Endothelial cell of umbilical vein (primary cell): ENCODE data around the gene SULT2B1. TPM values are rescaled to one million over a fixed set of nuclear protein-coding genes. Genes with fewer than 3 reads are reported as not detected.

Source experiments
- BruUV-seq: library from RNA; stranded (reverse); fragments of 400-500 nt; replicated peaks from 2 replicates; lab custom pipeline; 2021; lab: Mats Ljungman, UMichigan
- CTCF ChIA-PET: fragments of 300-600, 350-600 bp; sonication (Branson Sonifier 250); formaldehyde crosslinking; loops from one replicate; lab custom pipeline; 2021; ENCODE audit warnings: antibody characterized with exemption, inconsistent platforms; lab: Charles Lee
- POLR2A ChIA-PET: fragments of 300-600, 350-600 bp; sonication (Branson Sonifier 250); formaldehyde crosslinking; loops from one replicate; lab custom pipeline; 2021; ENCODE audit warnings: antibody characterized with exemption, inconsistent platforms; lab: Charles Lee
- DNase-seq: peaks from one replicate; pipeline ENCODE4 v3.0.0-alpha.2; 2011; ENCODE audit warnings: low read depth, low spot score
- FAIRE-seq: peaks from 2 replicates; lab custom pipeline; 2011; peaks lifted over from hg19 to GRCh38; lab: Jason Lieb, UNC
- H2AFZ ChIP-seq: 2 replicates; pipeline ENCODE4 v1.6.0; 2012; ENCODE audit warnings: low read depth, low read length, control low read depth, inconsistent platforms
- H3K27ac ChIP-seq: 2 replicates; pipeline ENCODE4 v1.5.1; 2011; ENCODE audit warnings: low read depth, mild to moderate bottlenecking, control low read depth, low read length, moderate library complexity; ENCODE audit not compliant: insufficient read depth
- H3K27me3 ChIP-seq, 2 experiments: 2 replicates each; pipeline versions ENCODE4 v1.6.0 to v1.6.1; 2011; ENCODE audit warnings: low read length in 2 of 2, mixed read lengths in 1 of 2; ENCODE audit not compliant: control insufficient read depth in 2 of 2, insufficient read depth in 2 of 2
- H3K36me3 ChIP-seq, 2 experiments: 2 replicates in 1 of 2; 3 replicates in 1 of 2; pipeline ENCODE4 v1.5.1; 2011; ENCODE audit warnings: low read length in 2 of 2, mild to moderate bottlenecking in 1 of 2, moderate library complexity in 1 of 2; ENCODE audit not compliant: control insufficient read depth in 2 of 2, insufficient read depth in 2 of 2; ENCODE audit errors: extremely low read depth in 1 of 2
- H3K4me1 ChIP-seq: 3 replicates; pipeline ENCODE4 v1.5.1; 2011; ENCODE audit warnings: mild to moderate bottlenecking, low read length; ENCODE audit not compliant: control insufficient read depth, insufficient read depth; ENCODE audit errors: extremely low read depth
- H3K4me2 ChIP-seq: 2 replicates; pipeline ENCODE4 v1.6.1; 2011; ENCODE audit warnings: low read length, control low read depth, mixed read lengths; ENCODE audit not compliant: insufficient read depth
- H3K4me3 ChIP-seq, 3 experiments: fragments of 200-600 bp in 1 of 3; sonication (generic), shearing (Covaris generic) in 1 of 3; replicated peaks in 1 of 3; 2 replicates each; pipeline ENCODE4 v1.5.1; 2011 to 2016; ENCODE audit warnings: control low read depth in 3 of 3, low read length in 3 of 3, mild to moderate bottlenecking in 2 of 3, inconsistent platforms in 1 of 3, low read depth in 1 of 3, moderate library complexity in 1 of 3; ENCODE audit not compliant: insufficient read depth in 1 of 3
- H3K79me2 ChIP-seq: 2 replicates; pipeline ENCODE4 v1.6.0; 2012; ENCODE audit warnings: low read length, inconsistent platforms; ENCODE audit not compliant: control insufficient read depth, insufficient read depth
- H3K9ac ChIP-seq: replicated peaks from 2 replicates; pipeline ENCODE3; 2011; ENCODE audit warnings: low read length, control low read depth; ENCODE audit not compliant: insufficient read depth; ENCODE audit errors: extremely low read depth
- H3K9me1 ChIP-seq: replicated peaks from 3 replicates; pipeline ENCODE4 v1.6.0; 2011; ENCODE audit warnings: mild to moderate bottlenecking, low read length; ENCODE audit not compliant: control insufficient read depth, insufficient read depth; ENCODE audit errors: extremely low read depth
- H3K9me3 ChIP-seq: replicated peaks from 2 replicates; pipeline ENCODE4 v1.5.1; 2012; ENCODE audit warnings: low read length, inconsistent platforms; ENCODE audit not compliant: control insufficient read depth, insufficient read depth
- H4K20me1 ChIP-seq: replicated peaks from 2 replicates; pipeline ENCODE3; 2011; ENCODE audit warnings: mild to moderate bottlenecking, low read length; ENCODE audit not compliant: control insufficient read depth, insufficient read depth; ENCODE audit errors: extremely low read depth
- EZH2 ChIP-seq: IDR thresholded peaks from 2 replicates; pipeline ENCODE4 v1.6.1; 2012; ENCODE audit warnings: borderline replicate concordance, low read depth, mild to moderate bottlenecking, moderate library complexity, low read length, inconsistent platforms; ENCODE audit not compliant: severe bottlenecking
- FOS ChIP-seq: IDR thresholded peaks from 2 replicates; pipeline ENCODE4 v1.6.1; 2011; ENCODE audit warnings: mild to moderate bottlenecking, low read length, moderate library complexity, borderline replicate concordance; ENCODE audit not compliant: insufficient read depth
- GATA2 ChIP-seq: IDR thresholded peaks from 2 replicates; pipeline ENCODE4 v1.7.0; 2011; ENCODE audit warnings: low read depth, mild to moderate bottlenecking, moderate library complexity, mixed read lengths, low read length; ENCODE audit not compliant: insufficient read length, insufficient read depth
- JUN ChIP-seq: IDR thresholded peaks from 2 replicates; pipeline ENCODE4 v1.6.1; 2011; ENCODE audit warnings: borderline replicate concordance, low read depth; ENCODE audit not compliant: insufficient read length, insufficient read depth
- MYC ChIP-seq: IDR thresholded peaks from one replicate; pipeline ENCODE4 v1.6.1; 2011; ENCODE audit warnings: mild to moderate bottlenecking, low read depth, low read length
- POLR2A ChIP-seq: IDR thresholded peaks from 2 replicates; pipeline ENCODE4 v1.6.1; 2012; ENCODE audit warnings: low read depth, mild to moderate bottlenecking, control low read depth, low read length
- POLR2AphosphoS5 ChIP-seq: IDR thresholded peaks from 2 replicates; pipeline ENCODE4 v1.6.1; 2012; ENCODE audit warnings: low read depth, mild to moderate bottlenecking, control low read depth, low read length, moderate library complexity; ENCODE audit not compliant: insufficient read depth
- dilution Hi-C: fragments of 300-500 bp; cut with MboI; formaldehyde crosslinking; loops from one replicate; pipeline ENCODE4 v1.15.0; 2019; ENCODE audit warnings: low sequenced_read_pairs; ENCODE audit not compliant: extremely low pct_ligation_motif_present
- intact Hi-C: fragments of 100-400 bp; cut with micrococcal nuclease; formaldehyde crosslinking; loops from one replicate; pipeline ENCODE4 v1.10.0; 2022
- polyA plus RNA-seq, 4 experiments: library from polyadenylated mRNA; depleted of rRNA in 3 of 4; stranded (reverse) in 3 of 4; unstranded in 1 of 4; fragments of >200 nt; gene quantifications; 2 replicates each; pipeline versions ENCODE4 v1.2.1 to v1.2.3, GENCODE V29; 2011 to 2012; ENCODE audit warnings: missing spikeins in 1 of 4
- total RNA-seq: library from RNA; stranded (reverse); gene quantifications from 2 replicates; pipeline ENCODE4 v1.2.3, GENCODE V29; 2021
- TF ChIP-seq, protein P1 (sequence below): IDR thresholded peaks from 2 replicates; pipeline ENCODE4 v1.6.1; 2011; ENCODE audit not compliant: insufficient read depth, insufficient read length
- TF ChIP-seq, protein P2 (sequence below), 2 donors: IDR thresholded peaks; 1 replicate in 1 of 2; 2 replicates in 1 of 2; pipeline ENCODE4 v1.5.1; 2011; ENCODE audit warnings: low read length in 2 of 2, mild to moderate bottlenecking in 2 of 2, moderate library complexity in 2 of 2, control low read depth in 1 of 2, inconsistent platforms in 1 of 2, low read depth in 1 of 2; ENCODE audit not compliant: insufficient read depth in 1 of 2; ENCODE audit errors: extremely low read depth in 1 of 2

Gene SULT2B1
- total and polyA plus RNA-seq, 2 donors (not counting 3 experiments of a cell fraction or from before 2014, with no cell fraction given): not detected

DNA sequence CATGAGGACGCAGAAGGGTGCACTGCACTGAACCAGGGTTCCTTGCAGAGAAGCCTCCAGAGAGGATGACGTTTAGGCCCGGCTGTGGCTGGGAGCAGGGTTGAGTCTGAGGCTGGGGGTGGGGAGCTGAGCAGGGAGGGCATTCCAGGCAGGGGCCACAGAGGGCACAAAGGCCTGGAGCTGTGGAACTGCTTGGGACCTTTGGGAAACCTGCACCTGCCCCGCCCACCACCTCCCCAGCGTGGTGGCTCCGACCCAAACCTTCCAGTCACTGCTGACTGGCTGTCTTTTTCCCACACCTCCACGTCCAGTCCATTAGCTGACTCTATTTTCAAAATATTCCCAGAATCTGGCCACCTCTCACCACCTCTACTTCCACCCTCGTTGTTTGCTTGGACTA, 35.4 kb upstream of the SULT2B1 start:
- no TSS peak for BruUV-seq
- TF ChIP-seq POLR2AphosphoS5: no peak
- TF ChIP-seq JUN: no peak
- no peak for TF ChIP-seq POLR2A
- TF ChIP-seq, protein P1, sequence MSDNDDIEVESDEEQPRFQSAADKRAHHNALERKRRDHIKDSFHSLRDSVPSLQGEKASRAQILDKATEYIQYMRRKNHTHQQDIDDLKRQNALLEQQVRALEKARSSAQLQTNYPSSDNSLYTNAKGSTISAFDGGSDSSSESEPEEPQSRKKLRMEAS: no peak
- ChIA-PET POLR2A (no interaction called here), CTCF (interaction anchor here (0.6 to 1.2 kb wide), 5 partner anchors 11 to 68 kb away, joined by 3 to 4 read pairs (median 4); no protein-coding TSS in a partner anchor)
- no peak for DNase-seq
- dilution Hi-C loops (no loop called here), intact Hi-C loops (no loop called here)
- no peak for FAIRE-seq
- no peaks in the 10 kb centered on the region for H3K4me1 ChIP-seq
- H2AFZ ChIP-seq: no peak overlapping the region
- peaks cover 10 to 12% of the 10 kb centered on the region in 2 experiments for H3K27me3 ChIP-seq
- H3K36me3 ChIP-seq: no peaks in the 10 kb centered on the region
- no peak overlapping the region for H3K4me3 ChIP-seq
- no peaks in the 10 kb centered on the region for H3K9me3 ChIP-seq
- no peak overlapping the region for H3K4me2 ChIP-seq
- no peaks in the 10 kb centered on the region for H3K79me2 ChIP-seq
- no peak overlapping the region for H3K27ac ChIP-seq
- no peak overlapping the region for H3K9ac ChIP-seq
- no peaks in the 10 kb centered on the region for H3K9me1 ChIP-seq
- H4K20me1 ChIP-seq: no peaks in the 10 kb centered on the region

DNA sequence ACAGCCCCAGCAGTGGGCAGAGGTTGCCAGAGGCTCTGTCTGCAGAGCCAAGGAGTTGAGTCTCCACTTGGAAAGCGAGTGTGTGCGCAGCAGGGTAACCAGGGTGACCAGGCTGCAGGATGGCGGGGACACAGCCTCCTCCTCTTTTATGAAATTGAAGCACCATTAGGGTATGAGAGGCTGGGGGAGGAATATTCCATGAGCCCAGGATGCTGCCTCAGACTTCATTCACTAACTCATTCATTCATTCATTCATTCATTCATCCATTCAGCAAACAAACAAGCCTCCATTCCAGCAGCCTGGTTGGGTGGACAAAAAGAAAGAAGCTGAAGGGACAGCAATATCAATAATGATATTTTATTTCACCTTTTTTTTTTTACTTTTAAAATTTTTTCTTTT, 33.8 kb upstream of the SULT2B1 start:
- intact Hi-C loops (no loop called here), dilution Hi-C loops (no loop called here)
- Histone ChIP-seq H3K9me1 (no peaks in the 10 kb centered on the region), H2AFZ (no peak overlapping the region), H3K36me3 (no peaks in the 10 kb centered on the region), H3K4me3 (no peak overlapping the region), H3K9me3 (no peaks in the 10 kb centered on the region), H3K4me2 (no peak overlapping the region), H3K4me1 (no peaks in the 10 kb centered on the region), H4K20me1 (no peaks in the 10 kb centered on the region), H3K9ac (no peak overlapping the region), H3K27me3 (no peaks in the 10 kb centered on the region), H3K27ac (no peak overlapping the region), H3K79me2 (no peaks in the 10 kb centered on the region)
- ChIA-PET CTCF (interaction anchor here (0.5 to 2.5 kb wide), 3 partner anchors 66 to 71 kb away, joined by 3 to 13 read pairs (median 5); no protein-coding TSS in a partner anchor), POLR2A (no interaction called here)
- FAIRE-seq (no peak), DNase-seq (no peak)
- BruUV-seq: no TSS peak
- TF ChIP-seq POLR2AphosphoS5: no peak
- TF ChIP-seq GATA2: no peak
- no peak for TF ChIP-seq EZH2
- TF ChIP-seq FOS: no peak
- no peak for TF ChIP-seq MYC
- TF ChIP-seq JUN: no peak
- TF ChIP-seq, protein P2, sequence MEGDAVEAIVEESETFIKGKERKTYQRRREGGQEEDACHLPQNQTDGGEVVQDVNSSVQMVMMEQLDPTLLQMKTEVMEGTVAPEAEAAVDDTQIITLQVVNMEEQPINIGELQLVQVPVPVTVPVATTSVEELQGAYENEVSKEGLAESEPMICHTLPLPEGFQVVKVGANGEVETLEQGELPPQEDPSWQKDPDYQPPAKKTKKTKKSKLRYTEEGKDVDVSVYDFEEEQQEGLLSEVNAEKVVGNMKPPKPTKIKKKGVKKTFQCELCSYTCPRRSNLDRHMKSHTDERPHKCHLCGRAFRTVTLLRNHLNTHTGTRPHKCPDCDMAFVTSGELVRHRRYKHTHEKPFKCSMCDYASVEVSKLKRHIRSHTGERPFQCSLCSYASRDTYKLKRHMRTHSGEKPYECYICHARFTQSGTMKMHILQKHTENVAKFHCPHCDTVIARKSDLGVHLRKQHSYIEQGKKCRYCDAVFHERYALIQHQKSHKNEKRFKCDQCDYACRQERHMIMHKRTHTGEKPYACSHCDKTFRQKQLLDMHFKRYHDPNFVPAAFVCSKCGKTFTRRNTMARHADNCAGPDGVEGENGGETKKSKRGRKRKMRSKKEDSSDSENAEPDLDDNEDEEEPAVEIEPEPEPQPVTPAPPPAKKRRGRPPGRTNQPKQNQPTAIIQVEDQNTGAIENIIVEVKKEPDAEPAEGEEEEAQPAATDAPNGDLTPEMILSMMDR (IDR thresholded peaks at IDR 0.05; ENCODE audit: extremely low read depth in 1 of 2, insufficient read depth in 1 of 2, low read depth in 1 of 2, low read length in 2 of 2): no peak
- TF ChIP-seq, protein P1: no peak
- no peak for TF ChIP-seq POLR2A
